OCI-LY1 (cell line): ENCODE data around the gene MARCHF10.

ENCODE experiments used
- H2AFZ ChIP-seq: fragments of 200-600 bp; sonication (generic), shearing (Covaris generic); 2 replicates; pipeline ENCODE4 v1.6.0; 2014; ENCODE audit warnings: antibody characterized with exemption, mild to moderate bottlenecking, low read length
- H3F3A ChIP-seq: fragments of 200-600 bp; sonication (generic), shearing (Covaris generic); 2 replicates; pipeline ENCODE4 v1.6.0; 2014; ENCODE audit warnings: mild to moderate bottlenecking, antibody characterized with exemption, low read length, moderate library complexity; ENCODE audit not compliant: insufficient read depth
- H3K27ac ChIP-seq: fragments of 200-600 bp; sonication (generic); 2 replicates; pipeline ENCODE4 v1.5.1; 2014; ENCODE audit warnings: low read length, mixed run types, mild to moderate bottlenecking, low read depth; ENCODE audit not compliant: poor library complexity, severe bottlenecking
- H3K27me3 ChIP-seq: fragments of 200-600 bp; sonication (generic); 2 replicates; pipeline ENCODE4 v1.6.0; 2014; ENCODE audit warnings: antibody characterized with exemption, mild to moderate bottlenecking, low read length, moderate library complexity; ENCODE audit not compliant: insufficient read depth
- H3K36me3 ChIP-seq: fragments of 200-600 bp; sonication (generic); 2 replicates; pipeline ENCODE4 v1.6.1; 2014; ENCODE audit warnings: mild to moderate bottlenecking, antibody characterized with exemption, low read length, moderate library complexity, mixed read lengths; ENCODE audit not compliant: insufficient read depth
- H3K4me1 ChIP-seq: fragments of 200-600 bp; sonication (generic); 2 replicates; pipeline ENCODE4 v1.5.1; 2014; ENCODE audit warnings: mild to moderate bottlenecking, low read length, moderate library complexity; ENCODE audit not compliant: insufficient read depth, severe bottlenecking
- H3K4me2 ChIP-seq: fragments of 200-600 bp; sonication (generic), shearing (Covaris generic); 2 replicates; pipeline ENCODE4 v1.6.1; 2014; ENCODE audit warnings: low read length
- H3K4me3 ChIP-seq: fragments of 200-600 bp; sonication (generic); 2 replicates; pipeline ENCODE4 v1.5.1; 2014; ENCODE audit warnings: low read length, low read depth, mild to moderate bottlenecking, mixed read lengths; ENCODE audit not compliant: poor library complexity, severe bottlenecking
- H3K79me2 ChIP-seq: fragments of 200-600 bp; shearing (Covaris generic); 2 replicates; pipeline ENCODE4 v1.6.1; 2016; ENCODE audit warnings: mixed run types, low read length, mixed read lengths; ENCODE audit not compliant: insufficient read depth
- H3K9ac ChIP-seq: fragments of 200-600 bp; sonication (generic), shearing (Covaris generic); 2 replicates; pipeline ENCODE4 v1.6.1; 2014; ENCODE audit warnings: mild to moderate bottlenecking, low read length, mixed read lengths
- H3K9me2 ChIP-seq: fragments of 200-600 bp; sonication (generic), shearing (Covaris generic); 2 replicates; pipeline ENCODE4 v1.6.1; 2014; ENCODE audit warnings: low read depth, mild to moderate bottlenecking, low read length, mixed read lengths
- H3K9me3 ChIP-seq: fragments of 200-600 bp; shearing (Covaris generic); 2 replicates; pipeline ENCODE4 v1.6.1; 2014; ENCODE audit warnings: low read length, mixed read lengths
- H4K20me1 ChIP-seq: fragments of 200-600 bp; sonication (generic), shearing (Covaris generic); 2 replicates; pipeline ENCODE4 v1.6.0; 2016; ENCODE audit warnings: mild to moderate bottlenecking, low read length; ENCODE audit not compliant: insufficient read depth
- EZH2 ChIP-seq: fragments of 200-600 bp; sonication (generic), shearing (Covaris generic); IDR thresholded peaks from 2 replicates; pipeline ENCODE4 v1.8.0; 2017; ENCODE audit warnings: borderline replicate concordance, mixed run types, mild to moderate bottlenecking, antibody characterized with exemption, low read length, moderate library complexity, mixed read lengths
- TF ChIP-seq, protein P1 (sequence below): fragments of 200-600 bp; sonication (generic), shearing (Covaris generic); IDR thresholded peaks from 2 replicates; pipeline ENCODE4 v1.5.1; 2017; ENCODE audit warnings: mild to moderate bottlenecking, antibody characterized with exemption, low read length, moderate library complexity, mixed read lengths

Gene MARCHF10

DNA sequence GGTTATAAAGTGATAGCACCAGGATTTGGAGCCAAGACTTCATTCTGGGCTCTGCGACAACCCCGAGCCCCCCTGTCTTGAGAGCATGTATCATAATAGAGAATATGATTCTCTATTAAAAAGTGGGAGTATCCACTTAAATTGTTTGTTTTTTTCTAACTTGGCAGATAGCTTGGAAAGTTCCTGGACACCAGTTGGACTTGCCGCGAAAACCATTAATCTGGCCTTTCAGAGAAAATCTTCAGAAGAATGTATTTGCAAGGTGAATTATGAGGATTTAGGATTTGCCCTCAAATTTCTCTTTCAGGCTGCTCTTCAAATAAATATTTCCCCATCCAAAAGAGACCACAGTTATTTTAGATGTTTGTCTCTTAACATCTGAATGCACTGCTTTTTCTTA, 53.5 kb downstream of the MARCHF10 start:
- Histone ChIP-seq H3K27me3 (no peaks in the 10 kb centered on the region), H3K4me3 (no peak overlapping the region), H3K4me1 (no peaks in the 10 kb centered on the region)

DNA sequence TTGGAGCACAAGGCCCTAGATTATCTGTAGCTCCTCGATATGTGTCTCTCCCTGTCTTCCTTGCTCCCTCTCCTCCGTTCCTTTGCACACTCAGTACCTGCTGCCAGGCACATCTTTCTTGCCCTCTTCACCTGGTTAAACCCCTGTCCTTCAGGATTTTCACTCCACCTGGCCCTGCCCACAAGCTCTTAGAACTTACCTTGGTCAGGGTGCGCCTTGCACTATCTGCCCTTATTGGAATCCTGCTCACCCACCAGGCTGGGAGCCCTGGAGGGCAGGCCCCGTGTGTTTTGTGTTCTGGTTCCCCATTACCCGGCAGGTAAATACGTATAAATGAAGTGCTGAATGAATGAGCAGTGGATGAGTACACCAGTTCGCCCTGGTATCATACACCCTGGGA, 54.6 kb downstream of the MARCHF10 start:
- H3K79me2 ChIP-seq: no peaks in the 10 kb centered on the region
- H3K27ac ChIP-seq: no peak overlapping the region
- H4K20me1 ChIP-seq: no peaks in the 10 kb centered on the region
- H3K4me3 ChIP-seq: no peak overlapping the region
- H3K36me3 ChIP-seq: no peaks in the 10 kb centered on the region
- H3K4me1 ChIP-seq: no peaks in the 10 kb centered on the region
- no peaks in the 10 kb centered on the region for H3K9me2 ChIP-seq
- no peak overlapping the region for H3K9ac ChIP-seq
- no peaks in the 10 kb centered on the region; the same call in 1 of the 2 replicates for H3K27me3 ChIP-seq
- no peak overlapping the region for H3K4me2 ChIP-seq
- no peak for TF ChIP-seq EZH2
- TF ChIP-seq, protein P1, sequence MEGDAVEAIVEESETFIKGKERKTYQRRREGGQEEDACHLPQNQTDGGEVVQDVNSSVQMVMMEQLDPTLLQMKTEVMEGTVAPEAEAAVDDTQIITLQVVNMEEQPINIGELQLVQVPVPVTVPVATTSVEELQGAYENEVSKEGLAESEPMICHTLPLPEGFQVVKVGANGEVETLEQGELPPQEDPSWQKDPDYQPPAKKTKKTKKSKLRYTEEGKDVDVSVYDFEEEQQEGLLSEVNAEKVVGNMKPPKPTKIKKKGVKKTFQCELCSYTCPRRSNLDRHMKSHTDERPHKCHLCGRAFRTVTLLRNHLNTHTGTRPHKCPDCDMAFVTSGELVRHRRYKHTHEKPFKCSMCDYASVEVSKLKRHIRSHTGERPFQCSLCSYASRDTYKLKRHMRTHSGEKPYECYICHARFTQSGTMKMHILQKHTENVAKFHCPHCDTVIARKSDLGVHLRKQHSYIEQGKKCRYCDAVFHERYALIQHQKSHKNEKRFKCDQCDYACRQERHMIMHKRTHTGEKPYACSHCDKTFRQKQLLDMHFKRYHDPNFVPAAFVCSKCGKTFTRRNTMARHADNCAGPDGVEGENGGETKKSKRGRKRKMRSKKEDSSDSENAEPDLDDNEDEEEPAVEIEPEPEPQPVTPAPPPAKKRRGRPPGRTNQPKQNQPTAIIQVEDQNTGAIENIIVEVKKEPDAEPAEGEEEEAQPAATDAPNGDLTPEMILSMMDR: no peak
- no peak overlapping the region for H2AFZ ChIP-seq
- no peaks in the 10 kb centered on the region for H3K9me3 ChIP-seq
- no peaks in the 10 kb centered on the region for H3F3A ChIP-seq

More for the DNA sequence above, 53.5 kb downstream of the MARCHF10 start:
- TF ChIP-seq EZH2: no peak
- TF ChIP-seq, protein P1: no peak
- Histone ChIP-seq H3K79me2 (no peaks in the 10 kb centered on the region), H3K36me3 (no peaks in the 10 kb centered on the region), H3K9me3 (no peaks in the 10 kb centered on the region), H3K9ac (no peak overlapping the region), H4K20me1 (no peaks in the 10 kb centered on the region), H3K9me2 (no peaks in the 10 kb centered on the region), H3K4me2 (no peak overlapping the region), H3K27ac (no peak overlapping the region), H2AFZ (no peak overlapping the region), H3F3A (no peaks in the 10 kb centered on the region)

DNA sequence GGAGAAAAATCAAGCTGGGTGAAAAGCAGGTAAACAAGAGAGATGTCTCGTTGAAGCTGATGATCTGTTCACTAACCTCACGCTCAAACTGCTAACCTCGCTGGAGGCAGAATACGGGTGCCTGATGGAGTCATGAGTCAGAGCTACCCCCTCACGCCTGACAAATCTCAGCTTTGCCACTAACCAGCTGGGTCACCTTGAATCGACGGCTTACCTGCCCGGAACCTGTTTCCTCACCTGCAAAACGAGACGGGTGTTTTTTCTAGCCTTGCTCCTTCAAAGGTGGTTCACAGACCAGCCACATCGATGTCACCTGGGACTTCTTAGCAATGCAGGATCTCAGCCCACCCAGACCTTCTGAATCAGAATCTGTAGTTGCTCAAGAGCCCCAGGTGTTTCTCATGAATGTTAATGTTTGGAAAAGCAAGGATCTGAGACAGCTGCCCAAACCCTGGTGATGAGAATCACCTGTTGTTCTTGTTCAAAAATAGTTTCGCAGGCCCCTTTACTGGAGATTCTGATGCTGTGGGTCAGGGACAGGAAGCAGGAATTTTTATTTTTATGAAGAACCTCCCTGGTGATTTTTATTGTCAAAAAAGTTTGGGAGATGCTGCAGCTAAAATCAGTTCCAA, 56.9 kb downstream of the MARCHF10 start:
- H3K4me3 ChIP-seq: no peak overlapping the region
- H3K36me3 ChIP-seq: no peaks in the 10 kb centered on the region
- H4K20me1 ChIP-seq: no peaks in the 10 kb centered on the region
- no peaks in the 10 kb centered on the region for H3K9me3 ChIP-seq
- no peak overlapping the region for H3K27ac ChIP-seq
- no peaks in the 10 kb centered on the region for H3K4me1 ChIP-seq
- H2AFZ ChIP-seq: no peak overlapping the region
- H3K27me3 ChIP-seq: peaks cover 5% of the 10 kb centered on the region
- TF ChIP-seq, protein P1: no peak
- TF ChIP-seq EZH2: no peak
- no peaks in the 10 kb centered on the region for H3K9me2 ChIP-seq
- no peak overlapping the region for H3K4me2 ChIP-seq
- H3K79me2 ChIP-seq: no peaks in the 10 kb centered on the region
- no peaks in the 10 kb centered on the region for H3F3A ChIP-seq
- H3K9ac ChIP-seq: no peak overlapping the region
